ENCODE data around the gene MOCS3.

DNA sequence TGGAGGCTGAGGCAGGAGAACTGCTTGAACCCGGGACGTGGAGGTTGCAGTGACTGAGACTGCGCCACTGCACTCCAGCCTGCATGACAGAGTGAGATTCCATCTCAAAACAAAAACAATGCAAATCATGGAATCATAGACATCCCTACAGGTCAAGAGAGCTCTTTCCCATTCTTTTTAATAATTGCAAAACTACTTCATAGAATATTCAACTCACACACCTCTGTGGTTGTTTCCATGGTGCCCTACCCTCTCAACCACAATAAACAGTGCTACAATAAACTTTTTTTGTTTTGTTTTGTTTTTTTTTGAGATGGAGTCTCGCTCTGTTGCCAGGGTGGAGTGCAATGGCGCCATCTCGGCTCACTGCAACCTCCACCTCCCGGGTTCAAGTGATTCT lies 15.5 kb upstream of the MOCS3 start:
- TF ChIP-seq, protein P1, sequence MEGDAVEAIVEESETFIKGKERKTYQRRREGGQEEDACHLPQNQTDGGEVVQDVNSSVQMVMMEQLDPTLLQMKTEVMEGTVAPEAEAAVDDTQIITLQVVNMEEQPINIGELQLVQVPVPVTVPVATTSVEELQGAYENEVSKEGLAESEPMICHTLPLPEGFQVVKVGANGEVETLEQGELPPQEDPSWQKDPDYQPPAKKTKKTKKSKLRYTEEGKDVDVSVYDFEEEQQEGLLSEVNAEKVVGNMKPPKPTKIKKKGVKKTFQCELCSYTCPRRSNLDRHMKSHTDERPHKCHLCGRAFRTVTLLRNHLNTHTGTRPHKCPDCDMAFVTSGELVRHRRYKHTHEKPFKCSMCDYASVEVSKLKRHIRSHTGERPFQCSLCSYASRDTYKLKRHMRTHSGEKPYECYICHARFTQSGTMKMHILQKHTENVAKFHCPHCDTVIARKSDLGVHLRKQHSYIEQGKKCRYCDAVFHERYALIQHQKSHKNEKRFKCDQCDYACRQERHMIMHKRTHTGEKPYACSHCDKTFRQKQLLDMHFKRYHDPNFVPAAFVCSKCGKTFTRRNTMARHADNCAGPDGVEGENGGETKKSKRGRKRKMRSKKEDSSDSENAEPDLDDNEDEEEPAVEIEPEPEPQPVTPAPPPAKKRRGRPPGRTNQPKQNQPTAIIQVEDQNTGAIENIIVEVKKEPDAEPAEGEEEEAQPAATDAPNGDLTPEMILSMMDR (IDR thresholded peaks at IDR 0.05) = no peak
- TF ChIP-seq POLR2A (IDR thresholded peaks at IDR 0.05) = no peak
- no peak for TF ChIP-seq EP300 (IDR thresholded peaks at IDR 0.05)
